Measurements from ENCODE around the gene CKMT2.

GRCh38 chr5:81192373-81192750 lies 40.8 kb upstream of the CKMT2 start:
- TF ChIP-seq CTCF (IDR thresholded peaks at IDR 0.05) (no peak), POLR2A (IDR thresholded peaks at IDR 0.05) (no peak), EP300 (IDR thresholded peaks at IDR 0.05) (no peak), POLR2AphosphoS5 (IDR thresholded peaks at IDR 0.05) (no peak)

All from suprapubic skin (tissue), 4 donors.